ENCODE measurements around the gene SLC16A13. TPM values are rescaled to one million over a fixed set of nuclear protein-coding genes. Genes with fewer than 3 reads are reported as not detected.
"Not testable (repeated sequence)": the region's sequence is repeated elsewhere in the genome, so short reads cannot be mapped to it uniquely, and the experiment has no call there.

The SLC16A13 gene
- polyA plus RNA-seq, 1 donor from 2014 or later, result 3.3 TPM

DNA sequence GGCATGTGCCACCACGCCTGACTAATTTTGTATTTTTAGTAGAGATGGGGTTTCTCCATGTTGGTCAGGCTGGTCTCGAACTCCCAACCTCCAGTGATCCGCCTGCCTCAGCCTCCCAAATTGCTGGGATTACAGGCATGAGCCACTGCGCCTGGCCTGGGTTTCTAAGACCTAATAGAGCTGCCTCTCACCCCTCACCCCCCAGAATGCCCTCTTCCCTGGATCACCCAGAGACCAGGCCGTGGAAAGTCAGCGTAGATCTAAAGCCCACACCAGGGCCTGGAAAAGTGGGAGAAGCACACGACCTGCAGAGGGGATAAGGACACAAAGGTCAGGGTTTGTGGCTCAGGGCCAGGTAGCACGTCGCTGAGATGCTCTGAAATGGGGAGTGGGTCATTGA lies 14.8 kb downstream of the SLC16A13 start:
- Mint-ChIP-seq H3K4me1 (peaks cover 16 to 21% (median 17%) of the 10 kb centered on the region in 3 donors), H3K27ac (peak overlapping the region in 1 of 3 donors; percentile 74)
- not testable (repeated sequence) for H3K4me3 Mint-ChIP-seq, H3K36me3 Mint-ChIP-seq, H3K9me3 Mint-ChIP-seq, H3K27me3 Mint-ChIP-seq

DNA sequence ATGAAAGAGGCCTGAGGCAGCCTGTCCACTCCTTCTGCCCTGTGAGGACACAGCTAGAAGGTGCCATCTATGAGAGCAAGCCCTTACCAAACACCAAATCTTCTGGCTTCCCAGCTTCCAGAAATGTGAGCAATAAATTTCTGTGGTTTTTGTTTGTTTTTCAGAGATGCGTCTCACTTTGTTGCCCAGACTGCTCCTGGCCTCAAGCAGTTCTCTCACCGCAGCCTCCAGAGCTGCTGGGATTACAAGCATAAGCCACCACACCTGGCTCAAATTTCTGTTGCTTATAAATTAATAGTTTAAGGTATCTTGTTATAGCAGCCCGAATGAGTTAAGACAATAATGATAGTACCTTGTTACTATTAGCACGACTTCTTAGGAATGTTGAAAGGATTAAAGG lies 20.6 kb downstream of the SLC16A13 start:
- H3K27ac Mint-ChIP-seq, result no peak overlapping the region
- peaks cover 0 to 4% (median 3%) of the 10 kb centered on the region in 3 donors for H3K4me1 Mint-ChIP-seq
- H3K9me3 Mint-ChIP-seq, result no peaks in the 10 kb centered on the region
- H3K36me3 Mint-ChIP-seq, result no peaks in the 10 kb centered on the region
- H3K27me3 Mint-ChIP-seq, result peaks cover 2% of the 10 kb centered on the region
- no peak overlapping the region for H3K4me3 Mint-ChIP-seq

DNA sequence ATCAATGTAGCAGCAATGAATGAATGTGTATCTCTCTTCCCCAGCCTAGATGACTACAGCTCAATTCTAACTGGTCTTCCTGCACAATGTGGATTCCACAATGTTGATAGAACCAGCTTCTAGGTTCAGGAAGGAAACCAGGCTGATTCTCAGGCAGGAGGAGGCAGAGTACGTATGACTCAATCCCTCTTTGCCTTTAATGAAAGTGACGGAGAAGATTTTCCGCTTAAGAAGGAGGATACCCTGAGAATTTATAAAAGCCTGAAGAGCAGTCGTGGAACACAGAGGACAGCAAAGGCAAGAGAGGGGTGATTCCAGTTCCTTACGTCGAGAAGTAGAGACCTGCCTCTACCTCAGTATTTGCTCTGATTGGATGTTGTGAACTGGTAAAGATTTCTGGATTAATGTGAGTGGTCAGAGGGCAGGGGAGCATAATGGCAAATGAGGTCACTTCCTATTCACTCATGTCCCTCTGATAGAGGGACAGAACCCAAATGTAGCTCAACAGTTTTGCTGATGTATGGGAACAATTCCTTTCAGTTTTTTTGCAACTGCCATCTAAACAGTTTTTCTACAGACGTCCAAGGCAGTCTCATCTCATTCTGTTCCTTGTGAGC lies 23.1 kb downstream of the SLC16A13 start:
- no peaks in the 10 kb centered on the region for H3K4me1 Mint-ChIP-seq
- H3K36me3 Mint-ChIP-seq, result no peaks in the 10 kb centered on the region
- H3K27ac Mint-ChIP-seq, result no peak overlapping the region
- peaks cover 14% of the 10 kb centered on the region for H3K27me3 Mint-ChIP-seq
- peaks cover 0 to 1% (median 0%) of the 10 kb centered on the region in 3 donors for H3K9me3 Mint-ChIP-seq
- no peak overlapping the region for H3K4me3 Mint-ChIP-seq

DNA sequence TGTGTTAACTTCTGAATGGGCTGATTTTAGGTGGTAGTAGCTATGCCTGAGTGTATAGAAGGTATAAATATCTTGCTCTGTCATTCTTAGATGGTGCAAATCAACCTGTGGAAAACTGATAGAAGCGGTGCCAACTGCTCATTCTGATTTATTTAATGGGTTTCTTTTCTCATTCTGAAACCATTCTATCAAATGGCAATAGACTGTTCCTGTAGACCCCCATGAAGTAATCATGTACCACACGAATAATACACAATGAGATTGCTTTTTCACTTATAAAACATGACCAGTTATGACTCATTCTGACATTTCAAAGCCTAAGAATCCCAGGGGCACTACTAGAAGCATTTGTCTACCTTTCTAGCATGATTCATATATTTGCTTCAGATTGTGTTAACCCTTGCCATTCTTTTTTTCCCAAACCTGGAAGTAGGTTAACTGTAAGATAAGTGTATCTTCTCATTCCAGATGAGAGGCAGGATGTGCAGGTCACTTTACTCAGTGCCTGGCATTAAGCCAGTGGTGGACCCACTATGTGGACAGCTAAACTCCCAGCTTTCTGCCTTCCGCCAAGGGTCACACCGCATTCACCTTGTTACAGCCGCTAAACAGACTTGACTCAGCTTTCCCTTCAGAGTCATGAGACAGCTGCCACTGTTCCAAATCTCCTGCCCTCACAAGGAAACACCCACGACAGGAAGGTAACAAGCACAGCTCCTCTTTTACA lies 24.5 kb downstream of the SLC16A13 start:
- no peaks in the 10 kb centered on the region for H3K36me3 Mint-ChIP-seq
- peaks cover 0 to 1% (median 0%) of the 10 kb centered on the region in 3 donors for H3K9me3 Mint-ChIP-seq
- no peak overlapping the region for H3K4me3 Mint-ChIP-seq
- peaks cover 14% of the 10 kb centered on the region for H3K27me3 Mint-ChIP-seq
- no peak overlapping the region for H3K27ac Mint-ChIP-seq
- no peaks in the 10 kb centered on the region for H3K4me1 Mint-ChIP-seq

DNA sequence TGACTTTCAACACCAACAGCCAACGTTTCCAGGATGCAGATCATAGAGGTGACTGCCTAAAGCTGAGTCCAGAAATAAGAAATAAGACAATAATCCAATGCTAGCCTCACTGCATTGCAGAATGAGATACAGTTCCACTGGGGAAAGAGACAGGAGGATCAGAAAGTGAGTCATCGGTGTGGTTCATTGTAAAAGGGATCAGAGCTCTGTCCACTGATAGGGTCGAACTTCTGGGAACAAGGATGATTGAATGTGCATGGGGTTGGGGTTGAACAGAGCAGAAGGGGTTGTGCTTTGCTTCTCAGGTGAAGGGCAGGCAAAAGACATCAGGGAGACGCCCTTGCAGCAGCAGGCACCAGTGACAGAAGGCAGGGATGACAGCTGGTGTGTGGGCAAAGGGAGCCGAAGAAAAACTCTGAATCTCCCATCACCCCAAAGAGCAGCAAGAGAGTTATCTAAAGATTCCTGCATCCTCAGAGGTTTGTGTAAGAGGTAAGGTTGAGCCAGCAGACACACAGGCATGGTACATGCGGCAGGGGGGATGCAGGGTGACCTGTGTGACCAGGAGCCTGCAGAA lies 27.8 kb downstream of the SLC16A13 start:
- H3K4me1 Mint-ChIP-seq, result no peaks in the 10 kb centered on the region
- H3K27ac Mint-ChIP-seq, result no peak overlapping the region
- peaks cover 5 to 13% (median 7%) of the 10 kb centered on the region in 3 donors for H3K9me3 Mint-ChIP-seq
- no peak overlapping the region for H3K4me3 Mint-ChIP-seq
- peaks cover 14% of the 10 kb centered on the region for H3K27me3 Mint-ChIP-seq
- no peaks in the 10 kb centered on the region for H3K36me3 Mint-ChIP-seq

DNA sequence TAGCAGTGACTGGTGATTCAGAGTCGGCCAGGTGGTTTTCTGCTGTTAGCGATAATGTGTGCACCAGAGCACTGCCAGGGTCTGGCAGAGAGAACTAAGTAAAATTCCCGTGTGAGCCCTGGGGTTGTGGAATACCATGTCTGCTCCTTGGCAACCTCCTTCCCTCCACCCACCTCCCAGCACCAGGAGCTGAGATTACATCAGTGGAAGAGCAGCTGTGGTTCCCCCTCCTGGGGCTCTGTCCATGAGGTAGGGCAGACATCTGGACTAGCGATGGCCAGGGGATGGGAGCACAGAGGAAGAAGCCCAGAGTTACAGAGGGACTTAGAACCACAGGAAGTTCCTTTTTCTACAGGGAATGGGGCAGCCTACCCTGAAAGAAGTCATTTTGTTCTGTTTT lies 28.4 kb downstream of the SLC16A13 start:
- H3K4me1 Mint-ChIP-seq, result no peaks in the 10 kb centered on the region
- no peaks in the 10 kb centered on the region for H3K36me3 Mint-ChIP-seq
- no peak overlapping the region for H3K27ac Mint-ChIP-seq
- peaks cover 5 to 17% (median 14%) of the 10 kb centered on the region in 3 donors for H3K9me3 Mint-ChIP-seq
- peaks cover 14% of the 10 kb centered on the region for H3K27me3 Mint-ChIP-seq
- H3K4me3 Mint-ChIP-seq, result no peak overlapping the region

DNA sequence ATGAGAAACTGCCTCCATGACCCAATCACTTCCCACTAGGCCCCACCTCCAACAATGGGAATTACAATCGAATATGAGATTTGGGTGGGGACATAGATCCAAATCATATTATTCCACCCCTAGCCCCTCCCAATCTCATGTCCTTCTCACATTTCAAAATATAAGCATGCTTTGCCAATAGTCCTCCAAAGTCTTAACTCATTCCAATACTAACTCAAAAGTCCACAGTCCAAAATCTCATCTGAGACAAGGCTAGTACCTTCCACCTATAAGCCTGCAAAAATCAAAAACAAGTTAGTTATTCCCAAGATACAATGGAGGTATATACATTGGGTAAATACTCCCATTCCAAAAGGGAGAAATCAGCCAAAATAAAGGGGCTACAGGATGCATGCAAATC lies 31.4 kb downstream of the SLC16A13 start:
- Mint-ChIP-seq H3K9me3 (peaks cover 5 to 17% (median 14%) of the 10 kb centered on the region in 3 donors), H3K36me3 (no peaks in the 10 kb centered on the region), H3K4me3 (no peak overlapping the region), H3K27ac (no peak overlapping the region), H3K27me3 (peaks cover 5% of the 10 kb centered on the region), H3K4me1 (peaks cover 0 to 6% (median 2%) of the 10 kb centered on the region in 3 donors)

DNA sequence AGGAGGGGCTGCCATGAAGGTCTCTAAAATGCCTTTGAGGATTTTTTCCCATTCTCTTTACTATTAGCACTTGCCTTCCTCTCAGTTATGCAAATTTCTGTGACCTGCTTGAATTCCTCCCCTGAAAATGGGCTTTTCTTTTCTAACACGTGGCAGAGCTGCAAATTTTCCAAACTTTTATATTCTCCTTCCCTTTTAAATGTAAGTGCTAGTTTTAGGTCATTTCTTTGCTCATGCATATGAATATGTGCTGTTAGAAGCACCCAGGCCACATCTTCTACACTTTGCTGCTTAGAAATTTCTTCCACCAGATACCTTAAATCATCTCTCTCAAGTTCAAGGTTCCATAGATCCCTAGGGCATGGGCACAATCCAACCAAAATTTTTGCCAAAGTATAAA lies 32.5 kb downstream of the SLC16A13 start:
- H3K4me3 Mint-ChIP-seq, result no peak overlapping the region
- peaks cover 5 to 17% (median 12%) of the 10 kb centered on the region in 3 donors for H3K9me3 Mint-ChIP-seq
- H3K36me3 Mint-ChIP-seq, result no peaks in the 10 kb centered on the region
- peaks cover 6% of the 10 kb centered on the region for H3K27me3 Mint-ChIP-seq
- no peak overlapping the region for H3K27ac Mint-ChIP-seq
- peaks cover 0 to 11% (median 7%) of the 10 kb centered on the region in 3 donors for H3K4me1 Mint-ChIP-seq

DNA sequence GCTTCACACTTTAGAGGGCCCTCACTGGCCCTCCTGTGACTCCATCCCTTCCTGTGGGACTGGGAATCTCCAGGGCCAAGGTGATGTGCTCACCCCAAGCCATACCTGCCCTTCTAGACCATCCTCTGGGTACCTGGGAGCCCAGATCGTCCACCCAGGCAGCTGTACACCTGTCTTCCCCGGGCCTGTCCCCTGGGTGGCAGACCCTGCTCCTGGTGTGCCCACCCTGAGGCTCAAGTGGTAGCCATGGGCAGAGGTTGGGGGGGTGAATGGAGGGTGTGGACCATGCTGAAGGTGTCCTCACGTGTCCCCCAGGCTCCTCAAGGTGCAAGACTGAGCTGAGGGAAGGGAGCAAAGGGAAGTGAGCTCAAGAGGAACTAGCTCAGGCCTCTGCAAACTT lies 34.9 kb downstream of the SLC16A13 start:
- peaks cover 0 to 11% (median 7%) of the 10 kb centered on the region in 3 donors for H3K4me1 Mint-ChIP-seq
- H3K27ac Mint-ChIP-seq, result no peak overlapping the region
- H3K4me3 Mint-ChIP-seq, result no peak overlapping the region
- peaks cover 5 to 17% (median 12%) of the 10 kb centered on the region in 3 donors for H3K9me3 Mint-ChIP-seq
- H3K36me3 Mint-ChIP-seq, result no peaks in the 10 kb centered on the region
- peaks cover 5% of the 10 kb centered on the region for H3K27me3 Mint-ChIP-seq

DNA sequence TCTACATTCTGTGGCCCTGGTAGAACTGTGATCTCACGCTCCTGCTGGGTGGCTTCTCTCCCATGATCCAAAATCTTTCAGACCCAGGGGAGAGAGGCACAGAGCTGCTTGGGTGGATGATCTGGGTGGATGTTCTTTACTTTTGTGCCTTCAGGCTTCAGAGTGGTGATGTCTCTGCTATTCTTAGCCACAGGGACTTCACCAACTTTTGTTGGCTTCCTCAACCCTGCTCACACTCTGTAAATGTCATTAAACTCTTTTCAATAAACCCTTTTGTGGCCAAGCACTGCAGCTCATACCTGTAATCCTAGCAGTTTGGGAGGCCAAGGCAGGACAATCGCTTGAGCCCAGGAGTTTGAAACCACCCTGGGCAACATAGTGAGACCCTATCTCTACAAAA lies 36.6 kb downstream of the SLC16A13 start:
- H3K4me3 Mint-ChIP-seq, result peak overlapping the region in 1 of 4 donors; percentile 0
- H3K9me3 Mint-ChIP-seq, result peaks cover 5 to 14% (median 12%) of the 10 kb centered on the region in 3 donors
- H3K27ac Mint-ChIP-seq, result no peak overlapping the region
- H3K36me3 Mint-ChIP-seq, result no peaks in the 10 kb centered on the region
- peaks cover 5% of the 10 kb centered on the region for H3K27me3 Mint-ChIP-seq
- H3K4me1 Mint-ChIP-seq, result peaks cover 0 to 11% (median 7%) of the 10 kb centered on the region in 3 donors

DNA sequence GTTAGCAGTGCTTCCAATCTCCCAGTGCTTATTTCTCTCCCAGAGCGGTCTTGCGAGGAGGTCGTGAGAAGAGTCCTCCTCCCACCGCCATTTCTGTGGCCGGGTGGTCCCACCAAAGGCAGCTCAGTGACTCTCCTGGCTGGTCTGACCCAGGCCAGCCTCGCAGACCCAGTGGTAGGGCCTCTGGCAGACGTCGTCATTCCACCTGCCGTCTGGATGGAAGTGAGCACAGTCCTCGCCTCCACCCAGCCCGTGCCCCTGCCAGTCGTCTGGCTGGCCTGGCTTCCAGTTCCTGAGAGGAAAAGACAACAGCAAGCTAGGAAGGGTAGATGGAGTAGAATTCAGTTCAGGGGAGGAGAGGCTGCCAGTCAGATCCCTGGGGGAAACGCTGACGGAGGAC lies 39.1 kb downstream of the SLC16A13 start:
- peaks cover 0 to 11% (median 7%) of the 10 kb centered on the region in 3 donors for H3K4me1 Mint-ChIP-seq
- no peaks in the 10 kb centered on the region for H3K9me3 Mint-ChIP-seq
- no peak overlapping the region for H3K4me3 Mint-ChIP-seq
- no peak overlapping the region for H3K27ac Mint-ChIP-seq
- no peaks in the 10 kb centered on the region for H3K36me3 Mint-ChIP-seq
- peaks cover 6% of the 10 kb centered on the region for H3K27me3 Mint-ChIP-seq

DNA sequence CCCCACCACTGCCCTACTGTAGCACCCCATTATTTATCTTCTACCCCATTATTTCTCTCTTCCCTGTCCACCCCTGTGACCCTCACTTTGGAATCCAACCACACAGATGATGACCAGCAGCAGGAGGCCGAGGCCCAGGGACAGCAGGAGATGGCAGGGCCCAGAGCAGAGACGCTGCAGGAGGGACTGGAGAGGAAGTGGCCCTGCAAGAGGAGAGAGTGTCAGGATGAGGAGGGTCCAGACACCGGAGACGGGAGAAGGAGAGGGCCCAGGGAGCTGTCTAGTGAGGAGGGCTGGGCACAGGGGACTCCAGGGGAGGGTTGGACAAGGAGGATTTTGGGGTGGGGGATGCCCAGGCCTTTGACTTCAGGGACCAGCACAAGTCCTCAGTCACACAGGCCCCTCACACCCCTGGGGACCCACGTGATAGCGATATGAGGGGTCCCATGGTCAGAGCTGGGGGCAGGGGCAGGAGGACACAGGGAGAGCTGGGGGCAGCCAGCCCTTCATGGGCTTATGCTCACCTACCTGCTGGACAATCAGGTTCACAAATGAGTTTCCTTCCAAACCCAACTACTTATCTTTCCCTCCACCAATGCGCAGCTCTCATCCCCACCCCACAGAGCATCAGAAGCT lies 42.2 kb downstream of the SLC16A13 start:
- no peaks in the 10 kb centered on the region for H3K9me3 Mint-ChIP-seq
- H3K36me3 Mint-ChIP-seq, result no peaks in the 10 kb centered on the region
- peaks cover 10 to 20% (median 14%) of the 10 kb centered on the region in 3 donors for H3K4me1 Mint-ChIP-seq
- no peak overlapping the region for H3K4me3 Mint-ChIP-seq
- no peak overlapping the region for H3K27ac Mint-ChIP-seq
- H3K27me3 Mint-ChIP-seq, result peaks cover 7% of the 10 kb centered on the region

DNA sequence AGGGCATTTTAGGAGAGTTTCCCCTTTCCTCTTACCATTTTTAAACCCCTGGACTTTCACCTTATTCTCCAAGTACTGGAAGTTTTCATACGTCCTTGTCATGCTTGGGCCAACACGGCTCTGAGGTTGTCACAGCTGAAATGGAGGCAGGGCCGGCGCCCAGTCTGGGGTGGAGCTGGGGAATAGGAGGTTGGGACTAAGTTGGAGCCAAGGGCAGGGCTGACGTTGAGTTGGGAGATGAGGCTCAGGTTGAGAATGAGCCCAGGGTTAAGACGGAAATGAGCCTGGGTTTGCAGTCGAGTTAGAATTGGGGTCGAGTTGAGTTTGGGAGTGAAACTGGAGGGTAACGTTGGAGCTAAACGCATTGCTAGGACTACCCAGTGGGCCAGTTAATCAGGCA lies 42.9 kb downstream of the SLC16A13 start:
- peaks cover 10 to 21% (median 16%) of the 10 kb centered on the region in 3 donors for H3K4me1 Mint-ChIP-seq
- peaks cover 11% of the 10 kb centered on the region for H3K27me3 Mint-ChIP-seq
- H3K27ac Mint-ChIP-seq, result peak overlapping the region in 1 of 3 donors; percentile 85
- no peaks in the 10 kb centered on the region for H3K36me3 Mint-ChIP-seq
- H3K9me3 Mint-ChIP-seq, result no peaks in the 10 kb centered on the region
- H3K4me3 Mint-ChIP-seq, result no peak overlapping the region

DNA sequence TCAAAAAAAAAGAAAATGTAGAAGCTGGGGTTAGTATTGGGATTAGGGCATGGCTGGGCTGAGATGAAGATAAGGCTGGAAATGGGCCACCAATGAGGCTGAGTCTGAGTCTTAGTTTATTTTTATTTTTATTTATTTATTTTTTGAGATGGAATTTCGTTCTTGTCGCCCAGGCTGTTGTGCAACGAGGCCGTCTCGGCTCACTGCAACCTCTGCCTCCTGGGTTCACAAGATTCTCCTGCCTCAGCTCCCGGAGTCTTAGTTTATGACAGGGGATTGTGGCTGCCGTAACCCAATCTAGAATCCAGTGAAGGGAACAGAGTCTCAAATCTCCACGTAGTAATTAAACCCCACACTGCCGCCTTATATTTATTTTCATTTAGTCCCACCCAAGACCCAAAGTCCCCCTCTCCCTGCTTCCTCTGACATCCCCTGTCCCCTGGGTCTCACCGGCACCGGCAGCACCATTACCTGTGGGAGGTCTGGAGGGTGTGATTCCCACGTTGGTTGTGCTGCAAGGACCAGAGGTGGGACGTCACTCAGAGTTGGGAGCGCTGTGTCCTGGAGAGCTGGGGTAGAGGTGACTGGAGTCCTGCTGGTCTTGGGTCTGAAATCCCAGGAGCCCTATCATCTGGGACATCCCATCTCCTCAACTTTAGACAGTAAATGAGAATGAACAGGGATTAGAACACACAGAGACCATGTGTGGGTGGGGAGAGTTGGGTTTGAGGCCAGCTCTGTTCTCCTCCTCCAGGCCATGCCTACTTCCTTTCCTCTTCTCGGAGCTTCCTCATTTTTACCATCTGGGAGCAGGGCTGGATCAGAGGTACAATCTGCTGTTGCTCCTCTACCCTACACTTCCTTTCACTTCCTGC lies 44.0 kb downstream of the SLC16A13 start, which contains the start of gene CLEC10A:
Gene CLEC10A (minus strand): TSS at position 671 of the 875 bp plus-strand sequence. CDS start 1,439 bp downstream, outside the sequence.
- Mint-ChIP-seq H3K9me3 (no peaks in the 10 kb centered on the region), H3K27ac (peak within 1 kb of the TSS in 1 of 3 donors; percentile 85), H3K27me3 (peaks cover 11% of the 10 kb centered on the region), H3K4me3 (peak within 1 kb of the TSS in 1 of 4 donors; percentile 12), H3K36me3 (no peaks in the 10 kb centered on the region), H3K4me1 (peaks cover 10 to 27% (median 17%) of the 10 kb centered on the region in 3 donors)

Data from IgD-negative memory B cell (primary cell).